GM12878 (cell line): ENCODE data around the gene IER3.

Source experiments
- BRCA1 ChIP-seq: IDR thresholded peaks from 2 replicates; pipeline ENCODE4 v1.6.1; 2011; ENCODE audit warnings: low read depth, low read length, improper control_type of control experiment
- CREM ChIP-seq: IDR thresholded peaks from 2 replicates; pipeline ENCODE4 v1.6.1; 2014; ENCODE audit warnings: antibody characterized with exemption, low read depth
- EZH2 ChIP-seq: IDR thresholded peaks from 2 replicates; pipeline ENCODE4 v1.6.1; 2012; ENCODE audit warnings: low read depth, mild to moderate bottlenecking, control low read depth, inconsistent platforms, low read length, borderline replicate concordance; ENCODE audit not compliant: control insufficient read depth
- REST ChIP-seq: IDR thresholded peaks from 2 replicates; pipeline ENCODE4 v1.6.1; 2012; ENCODE audit warnings: mild to moderate bottlenecking, low read depth, low read length
- SMARCA5 ChIP-seq: fragments of 450-650 bp; IDR thresholded peaks from 2 replicates; pipeline ENCODE4 v1.6.1; 2017; ENCODE audit warnings: mild to moderate bottlenecking
- WRNIP1 ChIP-seq: IDR thresholded peaks from 2 replicates; pipeline ENCODE4 v1.6.1; 2011; ENCODE audit warnings: low read depth, low read length, improper control_type of control experiment, borderline replicate concordance
- ZNF274 ChIP-seq: IDR thresholded peaks from one replicate; pipeline ENCODE4 v1.8.0; 2011; ENCODE audit not compliant: insufficient read length, insufficient read depth

GRCh38 chr6:30763155-30763617 lies 18.8 kb upstream of the IER3 start:
- TF ChIP-seq CREM, result no peak
- TF ChIP-seq WRNIP1, result no peak
- no peak for TF ChIP-seq ZNF274
- TF ChIP-seq EZH2, result no peak
- no peak for TF ChIP-seq BRCA1
- TF ChIP-seq SMARCA5, result no peak
- TF ChIP-seq REST, result no peak
